ENCODE results near the gene RANGRF.

Gene RANGRF

DNA sequence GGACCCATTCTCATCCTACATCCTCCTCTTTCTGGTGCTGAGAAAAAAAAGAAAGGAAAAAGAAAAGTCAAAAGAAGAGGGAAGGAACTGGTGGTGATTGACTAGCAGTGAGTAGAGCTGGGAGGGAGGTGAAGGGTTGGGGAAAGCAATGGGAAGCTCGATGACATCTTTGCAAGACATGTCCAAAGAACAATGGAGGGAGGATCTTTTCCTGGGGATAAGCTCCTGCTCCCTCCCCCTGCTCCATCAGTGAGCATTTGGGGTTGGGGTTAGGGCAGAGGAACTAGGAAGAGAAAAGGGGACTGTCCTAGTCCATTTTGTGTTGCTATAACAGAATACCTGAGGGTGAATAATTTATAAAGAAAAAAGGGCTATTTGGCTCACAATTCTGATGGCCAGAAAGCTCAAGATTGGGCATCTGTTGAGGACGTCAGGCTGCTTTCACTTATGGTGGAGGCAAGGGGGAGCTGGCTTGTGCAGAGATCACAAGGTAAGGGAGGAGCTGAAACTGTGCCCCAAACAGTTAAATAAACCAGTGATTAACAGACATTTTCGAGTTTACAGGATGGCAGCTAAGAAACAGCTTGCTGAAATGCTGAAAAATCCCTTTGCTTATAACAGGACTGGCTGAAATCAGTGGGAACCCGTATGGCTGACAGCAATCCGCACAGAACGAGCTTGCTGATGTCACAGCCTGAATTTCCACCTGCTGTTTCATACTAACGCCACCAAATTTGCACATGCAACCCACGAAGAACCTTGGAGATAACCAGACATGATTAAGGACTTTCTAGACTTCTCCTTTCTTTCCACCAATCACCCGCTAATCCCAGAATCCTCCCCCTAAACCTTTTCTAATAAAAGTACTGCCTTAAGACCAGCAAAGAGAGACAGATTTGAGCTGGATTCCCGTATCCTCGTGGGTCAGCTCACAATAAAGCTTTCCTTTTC, 49.6 kb downstream of the RANGRF start:
- CTCF ChIA-PET: interaction anchor here (0.6 to 1.1 kb wide), 4 partner anchors 37 to 264 kb away, joined by 3 to 5 read pairs (median 4); no protein-coding TSS in a partner anchor
- TF ChIP-seq ARNT (IDR thresholded peaks at IDR 0.05) (no peak), NFRKB (IDR thresholded peaks at IDR 0.05) (no peak)
- no peak for DNase-seq (ENCODE audit: extremely low spot score)
- POLR2A ChIA-PET: interaction anchor here (0.7 to 1.8 kb wide), 4 partner anchors 22 to 45 kb away, joined by 3 to 9 read pairs (median 4); partner anchors contain the start of genes KRABD2 and SLC25A35

DNA sequence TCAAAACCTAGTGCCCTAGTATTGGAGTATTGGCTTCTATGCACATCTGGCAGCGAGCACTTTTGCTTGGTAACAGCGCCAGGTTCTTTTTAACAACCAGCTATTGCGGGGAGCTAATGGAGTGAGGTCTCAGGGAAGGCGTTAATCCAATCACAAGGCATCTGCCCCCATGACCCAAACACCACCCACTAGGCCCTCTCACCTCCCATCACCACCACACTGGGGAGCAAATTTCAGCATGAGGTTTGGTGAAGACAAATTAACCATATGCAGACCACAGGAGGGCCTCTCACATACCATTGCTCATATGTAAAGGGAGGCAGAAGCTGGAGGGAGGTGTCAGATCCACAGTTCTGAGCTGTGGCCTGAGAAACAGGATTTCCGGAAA, 50.3 kb downstream of the RANGRF start:
- POLR2A ChIA-PET: interaction anchor here (1.0 to 1.8 kb wide), 3 partner anchors 22 to 43 kb away, joined by 3 to 9 read pairs (median 4); partner anchors contain the start of genes KRABD2 and SLC25A35
- no peak for TF ChIP-seq TARDBP (IDR thresholded peaks at IDR 0.05)
- TF ChIP-seq PKNOX1 (IDR thresholded peaks at IDR 0.05): no peak
- TF ChIP-seq NFRKB (IDR thresholded peaks at IDR 0.05): no peak
- TF ChIP-seq CTBP1 (IDR thresholded peaks at IDR 0.05; ENCODE audit: borderline replicate concordance): no peak
- no peak for TF ChIP-seq L3MBTL2 (conservative IDR thresholded peaks at IDR 0.05)
- TF ChIP-seq SP1 (IDR thresholded peaks at IDR 0.05): no peak
- TF ChIP-seq ELF4 (IDR thresholded peaks at IDR 0.05): no peak
- no peak for TF ChIP-seq ZNF384 (IDR thresholded peaks at IDR 0.05)
- no peak for TF ChIP-seq SUZ12 (IDR thresholded peaks at IDR 0.05)
- TF ChIP-seq FOXM1 (IDR thresholded peaks at IDR 0.05; ENCODE audit: borderline replicate concordance): no peak
- no peak for TF ChIP-seq ARNT (IDR thresholded peaks at IDR 0.05)
- TF ChIP-seq FOXK2 (IDR thresholded peaks at IDR 0.05): no peak
- TF ChIP-seq LEF1 (IDR thresholded peaks at IDR 0.05; ENCODE audit: borderline replicate concordance): no peak
- no peak for TF ChIP-seq HDGF (IDR thresholded peaks at IDR 0.05; ENCODE audit: borderline replicate concordance)
- TF ChIP-seq BHLHE40 (IDR thresholded peaks at IDR 0.05; ENCODE audit: borderline replicate concordance): no peak
- TF ChIP-seq FOXA1 (IDR thresholded peaks at IDR 0.05): no peak
- CTCF ChIA-PET: interaction anchor here (0.6 to 1.1 kb wide), 3 partner anchors 37 to 171 kb away, joined by 3 to 5 read pairs (median 4); no protein-coding TSS in a partner anchor
- DNase-seq (ENCODE audit: extremely low spot score): no peak

GRCh38 chr17:8339540-8339939, 51.1 kb downstream of the RANGRF start, which contains the start of gene ODF4:
TSS of gene ODF4 (plus strand) at chr17:8339840. CDS start at chr17:8340052, 212 bp downstream.
- POLR2A ChIA-PET: no interaction called here
- CTCF ChIA-PET: no interaction called here
- no peak for DNase-seq (ENCODE audit: extremely low spot score)
- no peak for TF ChIP-seq SP1 (IDR thresholded peaks at IDR 0.05)
- no peak for TF ChIP-seq NFRKB (IDR thresholded peaks at IDR 0.05)
- TF ChIP-seq PKNOX1 (IDR thresholded peaks at IDR 0.05): no peak
- TF ChIP-seq FOXM1 (IDR thresholded peaks at IDR 0.05; ENCODE audit: borderline replicate concordance): no peak
- no peak for TF ChIP-seq LEF1 (IDR thresholded peaks at IDR 0.05; ENCODE audit: borderline replicate concordance)
- no peak for TF ChIP-seq HDGF (IDR thresholded peaks at IDR 0.05; ENCODE audit: borderline replicate concordance)
- TF ChIP-seq ELF4 (IDR thresholded peaks at IDR 0.05): no peak
- TF ChIP-seq BHLHE40 (IDR thresholded peaks at IDR 0.05; ENCODE audit: borderline replicate concordance): no peak
- no peak for TF ChIP-seq ZNF384 (IDR thresholded peaks at IDR 0.05)
- no peak for TF ChIP-seq FOXA1 (IDR thresholded peaks at IDR 0.05)
- TF ChIP-seq FOXK2 (IDR thresholded peaks at IDR 0.05): no peak
- TF ChIP-seq TARDBP (IDR thresholded peaks at IDR 0.05): no peak
- TF ChIP-seq ARNT (IDR thresholded peaks at IDR 0.05): no peak
